Measurements from ENCODE around the gene MLH3. TPM values are rescaled to one million over a fixed set of nuclear protein-coding genes. Genes with fewer than 3 reads are reported as not detected.
A peak's percentile ranks its signal among the peaks of the same experiment; 100 is the strongest.

MLH3 gene
- total RNA-seq, 2 experiments from 2014 or later = 13.2 to 14.4 TPM

DNA sequence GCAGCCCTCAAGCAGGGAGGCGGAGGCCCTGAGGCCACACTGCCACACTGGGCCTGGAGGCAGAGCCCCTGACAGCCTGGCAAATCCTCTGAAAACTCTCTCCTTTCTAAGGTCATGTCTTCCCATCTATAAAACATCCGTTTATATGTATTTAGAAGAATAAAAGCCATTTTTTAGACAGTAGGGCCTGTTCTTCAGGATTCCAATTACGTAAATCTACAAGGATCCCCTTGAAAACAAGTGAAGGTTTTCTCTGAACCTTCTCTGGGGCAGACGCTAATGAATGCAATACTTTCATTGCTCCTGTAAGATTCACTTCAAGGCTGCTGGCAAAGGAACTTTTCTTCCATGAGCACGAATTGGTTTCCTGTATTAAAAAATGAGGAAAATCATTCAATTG, 35.8 kb downstream of the MLH3 start:
- Histone ChIP-seq H3K4me3 (ENCODE audit: low read length) (no peak overlapping the region), H3K27me3 (ENCODE audit: control insufficient read depth in 1 of 2, insufficient read depth in 2 of 2, low read length in 2 of 2) (no peaks in the 10 kb centered on the region), H3K4me1 (ENCODE audit: insufficient read depth, low read length) (no peaks in the 10 kb centered on the region), H3K27ac (ENCODE audit: low read depth in 1 of 2, low read length in 2 of 2) (no peak overlapping the region), H3K36me3 (ENCODE audit: insufficient read depth, low read length) (peaks cover 60% of the 10 kb centered on the region), H3K9me3 (ENCODE audit: control insufficient read depth in 1 of 2, insufficient read depth in 1 of 2, low read length in 2 of 2) (no peaks in the 10 kb centered on the region)
- TF ChIP-seq, protein P1, sequence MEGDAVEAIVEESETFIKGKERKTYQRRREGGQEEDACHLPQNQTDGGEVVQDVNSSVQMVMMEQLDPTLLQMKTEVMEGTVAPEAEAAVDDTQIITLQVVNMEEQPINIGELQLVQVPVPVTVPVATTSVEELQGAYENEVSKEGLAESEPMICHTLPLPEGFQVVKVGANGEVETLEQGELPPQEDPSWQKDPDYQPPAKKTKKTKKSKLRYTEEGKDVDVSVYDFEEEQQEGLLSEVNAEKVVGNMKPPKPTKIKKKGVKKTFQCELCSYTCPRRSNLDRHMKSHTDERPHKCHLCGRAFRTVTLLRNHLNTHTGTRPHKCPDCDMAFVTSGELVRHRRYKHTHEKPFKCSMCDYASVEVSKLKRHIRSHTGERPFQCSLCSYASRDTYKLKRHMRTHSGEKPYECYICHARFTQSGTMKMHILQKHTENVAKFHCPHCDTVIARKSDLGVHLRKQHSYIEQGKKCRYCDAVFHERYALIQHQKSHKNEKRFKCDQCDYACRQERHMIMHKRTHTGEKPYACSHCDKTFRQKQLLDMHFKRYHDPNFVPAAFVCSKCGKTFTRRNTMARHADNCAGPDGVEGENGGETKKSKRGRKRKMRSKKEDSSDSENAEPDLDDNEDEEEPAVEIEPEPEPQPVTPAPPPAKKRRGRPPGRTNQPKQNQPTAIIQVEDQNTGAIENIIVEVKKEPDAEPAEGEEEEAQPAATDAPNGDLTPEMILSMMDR (IDR thresholded peaks at IDR 0.05) = no peak
- H3K27me3 Mint-ChIP-seq = no peaks in the 10 kb centered on the region
- DNase-seq = no peak
- no peak for ATAC-seq (ENCODE audit: poor library complexity)
- no peak overlapping the region for H3K4me3 Mint-ChIP-seq
- no peaks in the 10 kb centered on the region for H3K9me3 Mint-ChIP-seq
- intact Hi-C loops (cut with DNase I, micrococcal nuclease) = no loop called here
- ChIA-PET CTCF (interaction anchor here (1.3 kb wide), 1 partner anchor 48 kb away, joined by 4 read pairs; the partner anchor contains the start of gene ACYP1), POLR2A (no interaction called here)
- H3K27ac Mint-ChIP-seq = no peak overlapping the region
- peaks cover 9% of the 10 kb centered on the region for H3K4me1 Mint-ChIP-seq (ENCODE audit: low read depth)
- peaks cover 91% of the 10 kb centered on the region for H3K36me3 Mint-ChIP-seq (ENCODE audit: low read depth)

DNA sequence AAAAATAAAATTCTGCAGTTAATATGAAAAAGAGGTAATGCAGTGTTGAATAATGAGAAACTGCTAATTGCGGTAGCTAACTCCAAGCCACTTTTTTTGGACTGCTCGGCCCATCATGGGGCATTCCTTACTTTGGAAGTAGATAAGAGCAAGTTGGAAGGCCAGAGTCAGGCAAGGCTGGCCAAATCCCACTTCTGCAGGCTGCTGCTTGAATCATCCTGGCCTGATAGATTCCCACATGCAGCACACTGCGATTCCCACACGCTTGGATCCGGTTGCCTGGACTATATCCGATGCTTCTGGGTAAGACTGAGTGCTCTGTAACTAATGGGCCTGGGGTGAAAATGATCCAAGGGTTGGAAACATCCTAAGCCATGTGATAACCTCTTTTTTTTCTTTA, 38.0 kb downstream of the MLH3 start:
- no peaks in the 10 kb centered on the region for H3K9me3 ChIP-seq (ENCODE audit: control insufficient read depth in 1 of 2, insufficient read depth in 1 of 2, low read length in 2 of 2)
- intact Hi-C loops (cut with DNase I, micrococcal nuclease) = no loop called here
- CTCF ChIA-PET = interaction anchor here (1.6 kb wide), 1 partner anchor 10 kb away, joined by 4 read pairs; no protein-coding TSS in a partner anchor
- H3K9me3 Mint-ChIP-seq = no peaks in the 10 kb centered on the region
- H3K27me3 Mint-ChIP-seq = no peaks in the 10 kb centered on the region
- peaks cover 94% of the 10 kb centered on the region for H3K36me3 Mint-ChIP-seq (ENCODE audit: low read depth)
- no peaks in the 10 kb centered on the region for H3K27me3 ChIP-seq (ENCODE audit: control insufficient read depth in 1 of 2, insufficient read depth in 2 of 2, low read length in 2 of 2)
- H3K4me3 ChIP-seq (ENCODE audit: low read length) = no peak overlapping the region
- TF ChIP-seq, protein P1 (IDR thresholded peaks at IDR 0.05) = no peak
- peaks cover 71% of the 10 kb centered on the region for H3K36me3 ChIP-seq (ENCODE audit: insufficient read depth, low read length)
- POLR2A ChIA-PET = interaction anchor here (1.5 kb wide), 1 partner anchor 11 kb away, joined by 4 read pairs; the partner anchor contains the start of gene EIF2B2
- no peak overlapping the region for H3K27ac ChIP-seq (ENCODE audit: low read depth in 1 of 2, low read length in 2 of 2)
- no peak for ATAC-seq (ENCODE audit: poor library complexity)
- no peak overlapping the region for H3K4me3 Mint-ChIP-seq
- no peak overlapping the region for H3K27ac Mint-ChIP-seq
- DNase-seq = no peak
- no peaks in the 10 kb centered on the region for H3K4me1 ChIP-seq (ENCODE audit: insufficient read depth, low read length)
- H3K4me1 Mint-ChIP-seq (ENCODE audit: low read depth) = peaks cover 19% of the 10 kb centered on the region

DNA sequence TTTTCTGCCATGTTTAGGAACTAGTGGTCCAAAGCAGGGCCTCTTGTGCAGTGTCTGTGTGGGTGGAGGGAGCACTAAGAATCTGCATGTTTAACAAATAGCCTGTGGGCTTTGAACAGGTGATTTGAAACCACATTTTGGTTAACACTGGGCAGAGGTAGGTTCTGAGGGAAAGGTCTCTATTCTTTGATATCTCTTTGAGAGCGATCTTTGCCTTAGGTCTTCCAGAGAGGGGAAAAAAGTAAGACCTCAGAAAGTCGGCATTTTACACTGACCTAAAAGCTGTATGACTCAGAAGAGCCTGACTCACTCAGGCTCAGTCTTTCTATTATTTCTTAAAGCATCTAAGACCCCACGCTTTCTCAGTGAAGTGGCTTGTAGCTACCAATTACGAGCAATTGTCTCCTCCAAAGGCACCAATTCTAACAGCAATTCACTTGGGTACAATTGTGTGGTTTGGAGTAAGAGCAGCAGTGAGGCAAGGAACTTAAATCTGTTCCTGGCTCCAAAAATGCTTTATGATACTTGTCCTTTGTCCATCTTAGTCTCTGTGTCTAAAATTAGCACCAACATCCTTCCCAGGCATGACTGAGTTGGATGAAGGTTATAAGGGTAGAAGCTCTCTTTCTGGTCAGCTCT, 39.8 kb downstream of the MLH3 start:
- H3K4me1 Mint-ChIP-seq (ENCODE audit: low read depth) = peaks cover 29% of the 10 kb centered on the region
- no peaks in the 10 kb centered on the region for H3K27me3 Mint-ChIP-seq
- no peak overlapping the region for H3K4me3 Mint-ChIP-seq
- ChIA-PET POLR2A (interaction anchor here (0.5 kb wide), 1 partner anchor 79 kb away, joined by 4 read pairs; no protein-coding TSS in a partner anchor), CTCF (interaction anchor here (0.9 to 1.5 kb wide), 2 partner anchors 11 to 106 kb away, joined by 3 read pairs; no protein-coding TSS in a partner anchor)
- H3K36me3 Mint-ChIP-seq (ENCODE audit: low read depth) = peaks cover 96% of the 10 kb centered on the region
- H3K36me3 ChIP-seq (ENCODE audit: insufficient read depth, low read length) = peaks cover 76% of the 10 kb centered on the region
- no peaks in the 10 kb centered on the region for H3K27me3 ChIP-seq (ENCODE audit: control insufficient read depth in 1 of 2, insufficient read depth in 2 of 2, low read length in 2 of 2)
- intact Hi-C loops (cut with DNase I, micrococcal nuclease) = no loop called here
- TF ChIP-seq, protein P1 (IDR thresholded peaks at IDR 0.05) = no peak
- H3K9me3 ChIP-seq (ENCODE audit: control insufficient read depth in 1 of 2, insufficient read depth in 1 of 2, low read length in 2 of 2) = no peaks in the 10 kb centered on the region
- no peaks in the 10 kb centered on the region for H3K4me1 ChIP-seq (ENCODE audit: insufficient read depth, low read length)
- peak overlapping the region; percentile 65 for H3K27ac Mint-ChIP-seq
- peak overlapping the region in 1 of 2 donors; percentile 13 for H3K27ac ChIP-seq (ENCODE audit: low read depth in 1 of 2, low read length in 2 of 2)
- ATAC-seq (ENCODE audit: poor library complexity) = no peak
- no peaks in the 10 kb centered on the region for H3K9me3 Mint-ChIP-seq
- no peak for DNase-seq
- no peak overlapping the region for H3K4me3 ChIP-seq (ENCODE audit: low read length)

Data from CD4-positive, alpha-beta T cell (primary cell).